CD8-positive, alpha-beta memory T cell (primary cell): Measurements from ENCODE around the gene WDR75. TPM values are rescaled to one million over a fixed set of nuclear protein-coding genes. Genes with fewer than 3 reads are reported as not detected.

Experiments used
- CTCF ChIA-PET: fragments of 350-600 bp; sonication (Branson Sonifier 250); formaldehyde crosslinking; loops from one replicate; lab custom pipeline; 2021; ENCODE audit warnings: antibody characterized with exemption; lab: Charles Lee
- POLR2A ChIA-PET: fragments of 350-600 bp; sonication (Branson Sonifier 250); formaldehyde crosslinking; loops from one replicate; lab custom pipeline; 2021; ENCODE audit warnings: antibody characterized with exemption; lab: Charles Lee
- DNase-seq, 5 donors: peaks; one replicate each; pipeline versions ENCODE4 v3.0.0 to v3.0.0-alpha.2; 2020 to 2022; ENCODE audit warnings: mixed read lengths in 1 of 5
- H3K27ac ChIP-seq: one replicate; pipeline ENCODE4 v1.7.0; 2013; ENCODE audit warnings: low read depth, mild to moderate bottlenecking, low read length, moderate library complexity
- H3K27me3 ChIP-seq: 2 replicates; pipeline ENCODE4 v1.7.0; 2013; ENCODE audit warnings: low read length, mild to moderate bottlenecking; ENCODE audit not compliant: insufficient read depth, poor library complexity, severe bottlenecking
- H3K36me3 ChIP-seq: 2 replicates; pipeline ENCODE4 v1.7.0; 2013; ENCODE audit warnings: mild to moderate bottlenecking, low read length, moderate library complexity; ENCODE audit not compliant: insufficient read depth
- H3K4me1 ChIP-seq: 2 replicates; pipeline ENCODE4 v1.7.0; 2013; ENCODE audit warnings: mild to moderate bottlenecking, low read length, moderate library complexity; ENCODE audit not compliant: insufficient read depth
- H3K4me3 ChIP-seq: 2 replicates; pipeline ENCODE4 v1.7.0; 2013; ENCODE audit warnings: mild to moderate bottlenecking, low read length
- H3K9me3 ChIP-seq: 2 replicates; pipeline ENCODE4 v1.7.0; 2013; ENCODE audit warnings: mild to moderate bottlenecking, low read length
- H3K27ac Mint-ChIP-seq, 8 donors: one replicate each; pipeline ENCODE4 v1.8.0; 2020 to 2021; ENCODE audit warnings: mixed read lengths in 8 of 8, mild to moderate bottlenecking in 6 of 8, inconsistent platforms in 3 of 8, moderate library complexity in 3 of 8
- H3K27me3 Mint-ChIP-seq, 2 donors: one replicate each; pipeline ENCODE4 v1.8.0; 2020 to 2021; ENCODE audit warnings: mixed read lengths in 2 of 2, mild to moderate bottlenecking in 1 of 2, moderate library complexity in 1 of 2
- H3K36me3 Mint-ChIP-seq, 3 donors: one replicate each; pipeline ENCODE4 v1.8.0; 2020 to 2021; ENCODE audit warnings: mixed read lengths in 3 of 3, inconsistent platforms in 1 of 3, mild to moderate bottlenecking in 1 of 3
- H3K4me1 Mint-ChIP-seq, 3 donors: one replicate each; pipeline ENCODE4 v1.8.0; 2020 to 2021; ENCODE audit warnings: mixed read lengths in 3 of 3, inconsistent platforms in 1 of 3, mild to moderate bottlenecking in 1 of 3
- H3K4me3 Mint-ChIP-seq, 7 donors: one replicate each; pipeline ENCODE4 v1.8.0; 2020 to 2021; ENCODE audit warnings: mixed read lengths in 7 of 7, mild to moderate bottlenecking in 6 of 7, moderate library complexity in 4 of 7, inconsistent platforms in 2 of 7
- H3K9me3 Mint-ChIP-seq, 5 donors: one replicate each; pipeline ENCODE4 v1.8.0; 2020 to 2022; ENCODE audit warnings: mixed read lengths in 5 of 5, mild to moderate bottlenecking in 3 of 5, moderate library complexity in 2 of 5, inconsistent platforms in 1 of 5
- polyA plus RNA-seq: library from polyadenylated mRNA; unstranded; fragments of 300-500 nt; fragmentation: Illumina TruSeq; gene quantifications from one replicate; pipeline ENCODE4 v1.2.3, GENCODE V29; 2021
- total RNA-seq, 2 experiments: library from RNA; stranded (reverse); gene quantifications; one replicate each; pipeline ENCODE4 v1.2.3, GENCODE V29; 2021

The WDR75 gene
- total and polyA plus RNA-seq, 3 experiments from 2014 or later, result 14.6 to 101 (median 95.3) TPM

- POLR2A ChIA-PET, result no interaction called here
- Histone ChIP-seq H3K4me1 (no peaks in the 10 kb centered on the region), H3K36me3 (no peaks in the 10 kb centered on the region), H3K27me3 (peaks cover 7% of the 10 kb centered on the region), H3K27ac (no peak overlapping the region), H3K9me3 (no peaks in the 10 kb centered on the region), H3K4me3 (no peak overlapping the region)
- H3K9me3 Mint-ChIP-seq, result no peaks in the 10 kb centered on the region
- CTCF ChIA-PET, result no interaction called here
- no peak overlapping the region for H3K4me3 Mint-ChIP-seq
- no peak overlapping the region for H3K27ac Mint-ChIP-seq
- H3K27me3 Mint-ChIP-seq, result peaks cover 2 to 4% of the 10 kb centered on the region in 2 donors
- H3K36me3 Mint-ChIP-seq, result no peaks in the 10 kb centered on the region
- DNase-seq, result no peak
- H3K4me1 Mint-ChIP-seq, result no peaks in the 10 kb centered on the region
Measured at GRCh38 chr2:189485146-189485545, 43.9 kb downstream of the WDR75 start.

- Histone ChIP-seq H3K27me3 (peaks cover 7% of the 10 kb centered on the region), H3K4me1 (no peaks in the 10 kb centered on the region), H3K9me3 (no peaks in the 10 kb centered on the region), H3K27ac (no peak overlapping the region), H3K4me3 (no peak overlapping the region), H3K36me3 (no peaks in the 10 kb centered on the region)
- no peak for DNase-seq
- H3K4me3 Mint-ChIP-seq, result no peak overlapping the region
- CTCF ChIA-PET, result no interaction called here
- POLR2A ChIA-PET, result no interaction called here
- H3K27me3 Mint-ChIP-seq, result peaks cover 6 to 9% of the 10 kb centered on the region in 2 donors
- H3K9me3 Mint-ChIP-seq, result no peaks in the 10 kb centered on the region
- no peak overlapping the region for H3K27ac Mint-ChIP-seq
- no peaks in the 10 kb centered on the region for H3K4me1 Mint-ChIP-seq
- H3K36me3 Mint-ChIP-seq, result no peaks in the 10 kb centered on the region
Measured at GRCh38 chr2:189486237-189486770, 45.0 kb downstream of the WDR75 start.

- Mint-ChIP-seq H3K9me3 (no peaks in the 10 kb centered on the region), H3K4me3 (no peak overlapping the region), H3K27ac (no peak overlapping the region), H3K27me3 (peaks cover 8 to 14% of the 10 kb centered on the region in 2 donors), H3K36me3 (no peaks in the 10 kb centered on the region), H3K4me1 (no peaks in the 10 kb centered on the region)
- H3K27me3 ChIP-seq, result peaks cover 7% of the 10 kb centered on the region
- CTCF ChIA-PET, result no interaction called here
- H3K27ac ChIP-seq, result no peak overlapping the region
- H3K4me1 ChIP-seq, result no peaks in the 10 kb centered on the region
- no peaks in the 10 kb centered on the region for H3K36me3 ChIP-seq
- no peak for DNase-seq
- no peak overlapping the region for H3K4me3 ChIP-seq
- POLR2A ChIA-PET, result no interaction called here
- no peaks in the 10 kb centered on the region for H3K9me3 ChIP-seq
Measured at GRCh38 chr2:189487283-189488007, 46.2 kb downstream of the WDR75 start.

GRCh38 chr2:189488008-189488310, 46.7 kb downstream of the WDR75 start:
- H3K4me3 ChIP-seq, result no peak overlapping the region
- POLR2A ChIA-PET, result no interaction called here
- no peaks in the 10 kb centered on the region for H3K36me3 ChIP-seq
- H3K36me3 Mint-ChIP-seq, result no peaks in the 10 kb centered on the region
- no peak for DNase-seq
- no peak overlapping the region for H3K27ac Mint-ChIP-seq
- no peaks in the 10 kb centered on the region for H3K9me3 Mint-ChIP-seq
- CTCF ChIA-PET, result no interaction called here
- no peak overlapping the region for H3K4me3 Mint-ChIP-seq
- no peaks in the 10 kb centered on the region for H3K4me1 Mint-ChIP-seq
- H3K27me3 ChIP-seq, result peaks cover 7% of the 10 kb centered on the region
- H3K27ac ChIP-seq, result no peak overlapping the region
- H3K4me1 ChIP-seq, result no peaks in the 10 kb centered on the region
- no peaks in the 10 kb centered on the region for H3K9me3 ChIP-seq
- peaks cover 8 to 18% of the 10 kb centered on the region in 2 donors for H3K27me3 Mint-ChIP-seq

GRCh38 chr2:189492451-189492850, 51.2 kb downstream of the WDR75 start:
- Histone ChIP-seq H3K27ac (no peak overlapping the region), H3K9me3 (no peaks in the 10 kb centered on the region), H3K4me3 (no peak overlapping the region), H3K36me3 (no peaks in the 10 kb centered on the region), H3K27me3 (peaks cover 3% of the 10 kb centered on the region), H3K4me1 (no peaks in the 10 kb centered on the region)
- Mint-ChIP-seq H3K4me3 (no peak overlapping the region), H3K36me3 (no peaks in the 10 kb centered on the region), H3K9me3 (no peaks in the 10 kb centered on the region), H3K27ac (no peak overlapping the region), H3K27me3 (peaks cover 11 to 34% of the 10 kb centered on the region in 2 donors), H3K4me1 (no peaks in the 10 kb centered on the region)
- DNase-seq, result no peak
- CTCF ChIA-PET, result no interaction called here
- POLR2A ChIA-PET, result no interaction called here

GRCh38 chr2:189498205-189498604, 56.9 kb downstream of the WDR75 start:
- Mint-ChIP-seq H3K4me1 (no peaks in the 10 kb centered on the region), H3K27me3 (peaks cover 5 to 18% of the 10 kb centered on the region in 2 donors), H3K4me3 (no peak overlapping the region), H3K9me3 (no peaks in the 10 kb centered on the region), H3K27ac (no peak overlapping the region), H3K36me3 (no peaks in the 10 kb centered on the region)
- CTCF ChIA-PET, result no interaction called here
- Histone ChIP-seq H3K9me3 (no peaks in the 10 kb centered on the region), H3K27me3 (no peaks in the 10 kb centered on the region), H3K4me3 (no peak overlapping the region), H3K36me3 (no peaks in the 10 kb centered on the region), H3K4me1 (no peaks in the 10 kb centered on the region), H3K27ac (no peak overlapping the region)
- POLR2A ChIA-PET, result no interaction called here
- DNase-seq, result no peak

- POLR2A ChIA-PET, result no interaction called here
- H3K4me1 ChIP-seq, result no peaks in the 10 kb centered on the region
- no peak overlapping the region for H3K27ac Mint-ChIP-seq
Measured at GRCh38 chr2:189499137-189499536, 57.9 kb downstream of the WDR75 start.

GRCh38 chr2:189500456-189501160, 59.3 kb downstream of the WDR75 start:
- H3K27me3 ChIP-seq, result no peaks in the 10 kb centered on the region
- no peak overlapping the region for H3K4me3 ChIP-seq
- H3K27ac Mint-ChIP-seq, result no peak overlapping the region
- POLR2A ChIA-PET, result no interaction called here
- CTCF ChIA-PET, result no interaction called here
- H3K9me3 ChIP-seq, result no peaks in the 10 kb centered on the region
- no peaks in the 10 kb centered on the region for H3K36me3 Mint-ChIP-seq
- H3K4me3 Mint-ChIP-seq, result no peak overlapping the region
- DNase-seq, result no peak
- H3K9me3 Mint-ChIP-seq, result no peaks in the 10 kb centered on the region
- H3K27ac ChIP-seq, result no peak overlapping the region
- peaks cover 6 to 8% (median 7%) of the 10 kb centered on the region in 3 donors for H3K4me1 Mint-ChIP-seq
- peaks cover under 1 to 2% of the 10 kb centered on the region in 2 donors for H3K27me3 Mint-ChIP-seq
- no peaks in the 10 kb centered on the region for H3K36me3 ChIP-seq
- H3K4me1 ChIP-seq, result peaks cover 7% of the 10 kb centered on the region

More at GRCh38 chr2:189499137-189499536, 57.9 kb downstream of the WDR75 start:
- H3K4me1 Mint-ChIP-seq, result no peaks in the 10 kb centered on the region
- Histone ChIP-seq H3K27me3 (no peaks in the 10 kb centered on the region), H3K4me3 (no peak overlapping the region), H3K9me3 (no peaks in the 10 kb centered on the region), H3K27ac (no peak overlapping the region), H3K36me3 (no peaks in the 10 kb centered on the region)
- peaks cover 5 to 14% of the 10 kb centered on the region in 2 donors for H3K27me3 Mint-ChIP-seq
- DNase-seq, result no peak
- no peak overlapping the region for H3K4me3 Mint-ChIP-seq
- CTCF ChIA-PET, result no interaction called here
- no peaks in the 10 kb centered on the region for H3K9me3 Mint-ChIP-seq
- H3K36me3 Mint-ChIP-seq, result no peaks in the 10 kb centered on the region
